HG02759 (cell line): Measurements from ENCODE around the gene DPP7.
"Not testable (repeated sequence)": the region's sequence is repeated elsewhere in the genome, so short reads cannot be mapped to it uniquely, and the experiment has no call there.

ENCODE experiments used
- ATAC-seq: cut with Tn5 transposase; IDR thresholded peaks from one replicate; pipeline ENCODE4 v1.9.1; 2021; ENCODE audit warnings: mild to moderate bottlenecking, moderate library complexity; ENCODE audit not compliant: unreplicated experiment

The DPP7 gene

GRCh38 chr9:137148242-137148641 lies 33.7 kb upstream of the DPP7 start:
- no peak for ATAC-seq

DNA sequence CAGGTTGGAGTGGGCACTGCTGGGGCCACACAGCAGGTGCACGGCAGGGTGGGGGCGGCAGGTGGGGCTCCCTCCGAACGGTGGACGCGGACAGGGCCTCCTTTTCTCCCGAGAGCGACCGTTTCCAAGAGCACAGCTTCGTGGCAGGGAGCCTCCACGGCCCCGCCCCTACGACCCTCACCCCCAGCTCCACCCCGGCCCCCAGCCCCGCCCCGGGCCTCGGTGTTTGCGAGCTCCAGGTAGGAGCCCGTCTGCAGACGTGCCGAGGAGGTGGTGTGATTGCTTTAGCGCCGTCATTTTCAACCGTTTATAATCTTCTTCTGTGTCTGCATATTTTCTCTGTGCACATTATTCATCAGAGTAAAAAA lies 33.2 kb upstream of the DPP7 start:
- no peak for ATAC-seq

- ATAC-seq = no peak
Observed at GRCh38 chr9:137147091-137147792, 32.7 kb upstream of the DPP7 start.

GRCh38 chr9:137146527-137146918 lies 32.0 kb upstream of the DPP7 start:
- ATAC-seq = no peak

- ATAC-seq = no peak
Observed at GRCh38 chr9:137145731-137146526, 31.4 kb upstream of the DPP7 start.

DNA sequence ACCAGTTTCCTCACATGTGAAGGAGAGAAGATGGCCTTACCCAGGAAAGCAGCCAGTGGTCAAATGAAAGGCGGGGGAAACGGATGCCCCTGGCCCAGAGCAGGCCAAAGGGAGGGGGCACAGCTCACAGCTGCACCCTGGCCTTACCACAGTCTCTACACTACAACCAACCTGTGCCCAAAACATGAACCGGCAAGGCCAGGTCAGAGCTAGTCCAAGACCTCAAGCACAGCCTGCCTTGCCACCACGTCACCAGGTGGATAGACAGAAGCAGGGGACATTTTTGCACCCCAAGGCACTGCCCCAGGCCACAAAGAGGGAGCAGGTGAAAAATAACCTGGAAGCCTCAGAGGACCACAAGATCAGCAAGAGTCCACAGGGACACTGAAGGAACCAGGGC lies 28.9 kb upstream of the DPP7 start:
- ATAC-seq = no peak

GRCh38 chr9:137141976-137142936 lies 27.7 kb upstream of the DPP7 start:
- ATAC-seq = no peak

- no peak for ATAC-seq
Observed at GRCh38 chr9:137141050-137141810, 26.7 kb upstream of the DPP7 start.

- ATAC-seq = no peak
Observed at GRCh38 chr9:137140151-137141012, 25.8 kb upstream of the DPP7 start.

DNA sequence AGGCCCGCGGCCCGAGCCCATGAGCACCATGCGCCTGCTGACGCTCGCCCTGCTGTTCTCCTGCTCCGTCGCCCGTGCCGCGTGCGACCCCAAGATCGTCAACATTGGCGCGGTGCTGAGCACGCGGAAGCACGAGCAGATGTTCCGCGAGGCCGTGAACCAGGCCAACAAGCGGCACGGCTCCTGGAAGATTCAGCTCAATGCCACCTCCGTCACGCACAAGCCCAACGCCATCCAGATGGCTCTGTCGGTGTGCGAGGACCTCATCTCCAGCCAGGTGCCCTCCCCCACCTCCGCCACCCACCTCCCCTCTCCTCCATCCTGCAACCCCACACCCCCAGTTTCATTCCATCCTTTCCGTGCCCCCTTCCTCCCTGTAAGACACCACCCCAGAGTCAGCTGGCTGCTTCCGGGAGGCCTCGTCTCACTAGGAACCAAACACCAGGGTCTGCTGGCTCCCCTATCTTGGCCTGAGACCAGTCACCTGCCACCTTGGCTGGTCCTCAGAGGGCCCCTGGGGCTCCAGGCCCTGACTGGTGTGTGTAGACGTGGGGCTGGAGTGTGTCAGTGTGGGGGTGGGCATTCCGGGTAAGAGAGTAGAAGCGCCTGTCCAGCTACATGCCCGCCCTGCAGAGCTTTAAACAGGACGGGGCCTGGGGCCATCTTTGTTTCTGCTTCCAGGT lies 25.1 kb upstream of the DPP7 start:
- no peak for ATAC-seq

GRCh38 chr9:137138722-137139467 lies 24.4 kb upstream of the DPP7 start, which contains the start of gene GRIN1:
Gene GRIN1 (plus strand): TSS chr9:137139154. CDS start chr9:137139487, 333 bp downstream.
- no peak for ATAC-seq

GRCh38 chr9:137138058-137138721 lies 23.7 kb upstream of the DPP7 start:
- no peak for ATAC-seq

DNA sequence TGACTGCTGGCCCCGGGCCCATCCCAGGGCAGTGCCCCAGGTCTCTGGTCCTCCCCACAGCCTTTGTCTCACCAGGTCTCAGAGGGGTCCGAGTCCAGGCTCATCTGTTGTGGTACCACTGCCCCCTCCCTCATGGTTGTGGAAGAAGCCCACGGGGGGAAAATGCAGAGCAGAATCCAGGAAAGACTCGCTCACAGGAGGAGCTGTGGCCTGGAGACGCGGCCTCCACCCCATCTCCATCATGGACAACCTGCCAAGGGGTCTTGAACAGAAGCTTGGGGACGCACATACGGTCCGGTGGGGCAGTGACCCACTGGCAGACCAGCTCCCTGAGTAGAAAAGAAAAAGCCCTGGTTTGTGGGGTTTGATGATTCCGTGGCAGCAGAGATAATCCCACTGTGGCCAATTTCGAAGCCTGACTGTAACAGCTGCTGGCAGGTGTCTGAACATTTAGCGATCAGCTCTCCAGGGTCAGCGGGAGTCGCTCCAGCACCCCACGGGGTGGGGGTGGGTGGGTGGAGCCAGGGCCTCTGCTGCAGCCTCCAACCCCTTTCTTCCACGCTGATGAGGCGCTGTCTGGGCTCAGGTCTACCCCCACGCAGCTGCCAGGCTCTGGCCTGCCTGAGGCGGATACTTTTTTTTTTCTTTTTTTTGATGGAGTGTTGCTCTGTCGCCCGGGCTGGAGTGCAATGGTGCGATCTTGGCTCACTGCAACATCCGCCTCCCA lies 22.5 kb upstream of the DPP7 start:
- no peak for ATAC-seq

DNA sequence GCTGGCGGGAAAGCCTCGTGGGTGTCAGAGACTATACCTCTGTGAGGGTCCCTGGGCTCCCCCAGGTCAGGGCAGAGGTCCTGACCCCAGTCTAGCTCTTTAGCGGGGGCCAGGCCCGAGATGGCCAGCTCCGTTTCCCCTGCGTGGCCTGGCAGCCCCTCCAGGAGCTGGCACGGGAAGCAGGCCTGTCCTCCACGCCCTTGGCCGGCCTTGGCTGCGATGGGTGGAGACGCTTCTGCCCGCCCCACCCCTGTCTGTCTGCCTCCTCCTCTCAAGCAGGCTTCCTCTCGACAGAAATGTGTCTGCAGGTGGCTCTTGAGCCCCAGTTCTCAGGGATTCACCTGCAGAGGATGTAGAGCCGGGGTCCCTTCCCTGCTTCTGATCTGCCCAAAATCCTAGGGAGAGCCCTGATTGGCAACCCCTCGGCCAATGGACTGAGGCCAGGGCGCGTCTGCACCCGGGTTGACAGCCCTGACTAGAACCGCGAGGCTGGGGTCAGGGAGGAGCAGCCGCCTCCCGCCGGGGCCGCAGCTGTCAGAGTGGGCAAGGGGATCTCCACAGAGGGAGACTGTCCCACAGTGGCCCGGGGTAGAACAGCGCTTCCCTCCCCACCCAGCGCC lies 21.8 kb upstream of the DPP7 start:
- ATAC-seq = no peak

DNA sequence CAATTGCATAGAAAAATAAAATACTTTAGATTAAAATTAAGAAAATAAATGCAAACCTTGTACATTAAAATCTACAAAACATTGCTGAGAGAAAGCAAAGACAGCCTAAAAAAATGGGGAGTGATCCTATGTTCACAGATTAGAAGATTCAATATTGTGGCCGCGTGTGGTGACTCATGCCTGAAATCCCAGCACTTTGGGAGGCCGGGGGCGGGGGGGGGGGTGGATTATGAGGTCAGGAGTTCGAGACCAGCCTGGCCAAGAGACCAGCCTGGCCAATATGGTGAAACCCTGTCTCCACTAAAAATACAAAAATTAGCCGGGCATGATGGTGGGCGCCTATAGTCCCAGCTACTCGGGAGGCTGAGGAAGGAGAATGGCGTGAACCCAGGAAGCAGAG lies 20.6 kb upstream of the DPP7 start:
- ATAC-seq = not testable (repeated sequence)

- ATAC-seq = no peak
Observed at GRCh38 chr9:137134191-137134590, 19.7 kb upstream of the DPP7 start.
